GM18909 (cell line): Measurements from ENCODE around the gene VRK3.
"Not testable (repeated sequence)": the region's sequence is repeated elsewhere in the genome, so short reads cannot be mapped to it uniquely, and the experiment has no call there.

Experiments used
- ATAC-seq: cut with Tn5 transposase; IDR thresholded peaks from one replicate; pipeline ENCODE4 v1.9.1; 2021; ENCODE audit warnings: mild to moderate bottlenecking; ENCODE audit not compliant: unreplicated experiment, poor library complexity

VRK3 gene

GRCh38 chr19:49999371-50000010 lies 25.7 kb downstream of the VRK3 start:
- no peak for ATAC-seq

- no peak for ATAC-seq
These were observed 27.5 kb downstream of the VRK3 start for GRCh38 chr19:49997709-49998108.

GRCh38 chr19:49988433-49988832 lies 36.7 kb downstream of the VRK3 start:
- no peak for ATAC-seq

- ATAC-seq: no peak
These were observed 37.2 kb downstream of the VRK3 start for GRCh38 chr19:49988007-49988406.

GRCh38 chr19:49987159-49987698 lies 37.9 kb downstream of the VRK3 start:
- ATAC-seq: no peak

- ATAC-seq: no peak
These were observed 38.8 kb downstream of the VRK3 start for GRCh38 chr19:49986354-49986753.

GRCh38 chr19:49985871-49986270 lies 39.3 kb downstream of the VRK3 start:
- no peak for ATAC-seq

- no peak for ATAC-seq
These were observed 40.7 kb downstream of the VRK3 start for GRCh38 chr19:49984491-49984890.

- no peak for ATAC-seq
These were observed 41.4 kb downstream of the VRK3 start for GRCh38 chr19:49983645-49984229.

- no peak for ATAC-seq
These were observed 43.3 kb downstream of the VRK3 start for GRCh38 chr19:49981603-49982593.

- ATAC-seq: no peak
These were observed 46.8 kb downstream of the VRK3 start for GRCh38 chr19:49978324-49978723.

GRCh38 chr19:49977881-49978280 lies 47.3 kb downstream of the VRK3 start:
- ATAC-seq: no peak

- ATAC-seq: no peak
These were observed 48.1 kb downstream of the VRK3 start for GRCh38 chr19:49977076-49977475.

- ATAC-seq: no peak
These were observed 48.7 kb downstream of the VRK3 start for GRCh38 chr19:49976496-49976895.

GRCh38 chr19:49975051-49975450 lies 50.1 kb downstream of the VRK3 start:
- no peak for ATAC-seq

GRCh38 chr19:49973987-49974386 lies 51.2 kb downstream of the VRK3 start:
- no peak for ATAC-seq

GRCh38 chr19:49972841-49973240 lies 52.3 kb downstream of the VRK3 start:
- no peak for ATAC-seq

- ATAC-seq: no peak
These were observed 53.2 kb downstream of the VRK3 start for GRCh38 chr19:49971991-49972411.

GRCh38 chr19:49969355-49969754 lies 55.8 kb downstream of the VRK3 start:
- ATAC-seq: not testable (repeated sequence)

- ATAC-seq: no peak
These were observed 56.8 kb downstream of the VRK3 start for GRCh38 chr19:49968279-49968922.
